Measurements from ENCODE around the gene DHRS7C. TPM values are rescaled to one million over a fixed set of nuclear protein-coding genes. Genes with fewer than 3 reads are reported as not detected.
"Not testable (repeated sequence)": the region's sequence is repeated elsewhere in the genome, so short reads cannot be mapped to it uniquely, and the experiment has no call there.

Gene DHRS7C
- polyA plus RNA-seq, 1 donor, result 110 TPM

- DNase-seq (ENCODE audit: low read depth), result no peak
Observed at GRCh38 chr17:9810100-9810949, 18.9 kb upstream of the DHRS7C start.

GRCh38 chr17:9809409-9809808 is 18.0 kb upstream of the DHRS7C start:
- DNase-seq (ENCODE audit: low read depth), result no peak

- no peak for DNase-seq (ENCODE audit: low read depth)
Observed at GRCh38 chr17:9806699-9807098, 15.3 kb upstream of the DHRS7C start.

GRCh38 chr17:9805769-9806168 is 14.4 kb upstream of the DHRS7C start:
- no peak for DNase-seq (ENCODE audit: low read depth)

- no peak for DNase-seq (ENCODE audit: low read depth)
Observed at GRCh38 chr17:9802697-9803096, 11.3 kb upstream of the DHRS7C start.

- DNase-seq (ENCODE audit: low read depth), result no peak
Observed at GRCh38 chr17:9802294-9802693, 10.9 kb upstream of the DHRS7C start.

GRCh38 chr17:9801505-9801904 is 10.1 kb upstream of the DHRS7C start:
- no peak for DNase-seq (ENCODE audit: low read depth)

- no peak for DNase-seq (ENCODE audit: low read depth)
Observed at GRCh38 chr17:9798724-9799123, 7.3 kb upstream of the DHRS7C start.

- no peak for DNase-seq (ENCODE audit: low read depth)
Observed at GRCh38 chr17:9798008-9798407, 6.6 kb upstream of the DHRS7C start.

GRCh38 chr17:9792181-9792840 is 919 bp upstream of the DHRS7C start:
- no peak for DNase-seq (ENCODE audit: low read depth)

- no peak for DNase-seq (ENCODE audit: low read depth)
Observed at GRCh38 chr17:9790316-9790715, 1.1 kb downstream of the DHRS7C start.

- DNase-seq (ENCODE audit: low read depth), result no peak
Observed at GRCh38 chr17:9788601-9789000, 2.8 kb downstream of the DHRS7C start.

GRCh38 chr17:9784544-9784943 is 6.8 kb downstream of the DHRS7C start:
- DNase-seq (ENCODE audit: low read depth), result no peak

GRCh38 chr17:9783465-9783864 is 7.9 kb downstream of the DHRS7C start:
- DNase-seq (ENCODE audit: low read depth), result not testable (repeated sequence)

GRCh38 chr17:9783050-9783449 is 8.3 kb downstream of the DHRS7C start:
- DNase-seq (ENCODE audit: low read depth), result no peak

- no peak for DNase-seq (ENCODE audit: low read depth)
Observed at GRCh38 chr17:9780552-9780951, 10.8 kb downstream of the DHRS7C start.

- no peak for DNase-seq (ENCODE audit: low read depth)
Observed at GRCh38 chr17:9776911-9777310, 14.5 kb downstream of the DHRS7C start.

- DNase-seq (ENCODE audit: low read depth), result no peak
Observed at GRCh38 chr17:9772658-9773057, 18.7 kb downstream of the DHRS7C start.

GRCh38 chr17:9771465-9771864 is 19.9 kb downstream of the DHRS7C start:
- no peak for DNase-seq (ENCODE audit: low read depth)

- DNase-seq (ENCODE audit: low read depth), result no peak
Observed at GRCh38 chr17:9769036-9769695, 22.2 kb downstream of the DHRS7C start.

- no peak for DNase-seq (ENCODE audit: low read depth)
Observed at GRCh38 chr17:9768381-9768934, 22.9 kb downstream of the DHRS7C start.

GRCh38 chr17:9767432-9767991 is 23.9 kb downstream of the DHRS7C start:
- no peak for DNase-seq (ENCODE audit: low read depth)

Data from forelimb muscle (tissue), 1 donor.